Prostate gland (tissue), 2 donors: ENCODE data around the gene KRTAP10-2. TPM values are rescaled to one million over a fixed set of nuclear protein-coding genes. Genes with fewer than 3 reads are reported as not detected.

Experiments
- DNase-seq: peaks from one replicate; pipeline ENCODE4 v3.0.0-alpha.2; 2019; ENCODE audit warnings: low spot score
- H3K27ac ChIP-seq, 2 donors: fragments of 200-600 bp; sonication (generic); 2 replicates each; pipeline ENCODE4 v1.5.1; 2017 to 2019
- H3K27me3 ChIP-seq: fragments of 200-600 bp; sonication (generic); replicated peaks from 2 replicates; pipeline ENCODE4 v1.5.1; 2019; ENCODE audit not compliant: insufficient read depth
- H3K36me3 ChIP-seq, 2 donors: fragments of 200-600 bp; sonication (generic); 1 replicate in 1 of 2; 2 replicates in 1 of 2; pipeline versions ENCODE4 v1.5.1 to v1.8.1; 2017 to 2019
- H3K4me1 ChIP-seq: fragments of 200-600 bp; sonication (generic); replicated peaks from 2 replicates; pipeline ENCODE4 v1.5.1; 2019
- H3K4me3 ChIP-seq, 2 donors: fragments of 200-600 bp; sonication (generic); 2 replicates each; pipeline ENCODE4 v1.5.1; 2017 to 2019
- H3K9me3 ChIP-seq: fragments of 200-600 bp; sonication (generic); 2 replicates; pipeline ENCODE4 v1.5.1; 2017
- CTCF ChIP-seq, 4 experiments: fragments of 200-600 bp in 2 of 4; fragments of 450-650 bp in 2 of 4; sonication (generic) in 2 of 4; IDR thresholded peaks; 1 replicate in 3 of 4; 2 replicates in 1 of 4; pipeline ENCODE4 v1.5.1; 2016 to 2019; ENCODE audit warnings: antibody characterized with exemption in 4 of 4, mild to moderate bottlenecking in 2 of 4, moderate library complexity in 2 of 4
- POLR2A ChIP-seq: fragments of 450-650 bp; IDR thresholded peaks from one replicate; pipeline ENCODE4 v1.6.1; 2016; ENCODE audit warnings: antibody characterized with exemption, mild to moderate bottlenecking
- POLR2AphosphoS5 ChIP-seq: sonication (generic); formaldehyde crosslinking; IDR thresholded peaks from one replicate; pipeline ENCODE4 v1.6.1; 2017; ENCODE audit warnings: antibody characterized with exemption
- WGBS: methylation state at CpG from one replicate; pipeline ENCODE4 v1.1.5; 2018; 5-methylcytosine and 5-hydroxymethylcytosine counted together
- intact Hi-C: fragments of 100-400 bp; cut with DNase I; formaldehyde crosslinking; loops from one replicate; pipeline ENCODE4 v1.14.2; 2022
- total RNA-seq, 2 donors: library from RNA; depleted of rRNA; stranded (reverse); fragments of >200 nt; gene quantifications; one replicate each; pipeline ENCODE4 v1.1.0, GENCODE V29; 2016

The KRTAP10-2 gene
- total RNA-seq, 2 donors from 2014 or later, result not detected

DNA sequence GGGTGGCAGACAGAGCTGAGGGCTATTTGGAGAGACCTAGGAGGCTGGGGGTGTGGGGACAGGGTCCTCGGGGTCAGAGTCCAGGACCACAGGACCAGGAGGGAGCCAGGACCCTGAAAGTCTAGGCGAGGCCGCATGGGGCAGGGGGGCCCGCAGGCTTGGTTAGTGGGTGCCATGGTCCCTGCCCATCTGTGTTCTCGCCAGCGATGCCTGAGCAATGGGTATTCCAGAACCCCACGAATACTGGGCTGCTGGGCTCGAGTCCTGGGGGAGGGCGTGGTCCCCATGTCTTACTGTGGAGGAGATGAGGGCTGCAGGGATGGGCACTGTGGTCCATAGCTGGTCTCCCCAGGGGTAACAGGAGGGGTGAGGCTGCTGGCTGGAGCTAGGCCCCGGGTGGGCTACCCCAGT, 39.0 kb upstream of the KRTAP10-2 start:
- 90% methylated on average over 9 of the region's 10 CpGs for WGBS
- no peak overlapping the region for H3K27ac ChIP-seq
- TF ChIP-seq CTCF (IDR thresholded peaks at IDR 0.05), result no peak
- no peak for TF ChIP-seq POLR2AphosphoS5
- TF ChIP-seq POLR2A, result no peak
- no peaks in the 10 kb centered on the region for H3K36me3 ChIP-seq
- no peak for DNase-seq
- H3K9me3 ChIP-seq, result no peaks in the 10 kb centered on the region
- no peaks in the 10 kb centered on the region for H3K27me3 ChIP-seq
- H3K4me1 ChIP-seq, result no peaks in the 10 kb centered on the region
- intact Hi-C loops, result no loop called here
- H3K4me3 ChIP-seq, result no peak overlapping the region

GRCh38 chr21:44589586-44590305, 38.4 kb upstream of the KRTAP10-2 start:
- Histone ChIP-seq H3K27ac (no peak overlapping the region), H3K9me3 (no peaks in the 10 kb centered on the region), H3K4me3 (no peak overlapping the region), H3K27me3 (no peaks in the 10 kb centered on the region), H3K36me3 (no peaks in the 10 kb centered on the region), H3K4me1 (no peaks in the 10 kb centered on the region)
- TF ChIP-seq CTCF (IDR thresholded peaks at IDR 0.05), result no peak
- no peak for TF ChIP-seq POLR2AphosphoS5
- no peak for TF ChIP-seq POLR2A
- DNase-seq, result no peak
- intact Hi-C loops, result no loop called here
- WGBS, result 84% methylated on average over 24 of the region's 24 CpGs

GRCh38 chr21:44589094-44589493, 37.8 kb upstream of the KRTAP10-2 start:
- DNase-seq, result no peak
- H3K27me3 ChIP-seq, result no peaks in the 10 kb centered on the region
- no peaks in the 10 kb centered on the region for H3K36me3 ChIP-seq
- 97% methylated on average over 2 of the region's 2 CpGs for WGBS
- no peaks in the 10 kb centered on the region for H3K4me1 ChIP-seq
- intact Hi-C loops, result no loop called here
- no peak overlapping the region for H3K27ac ChIP-seq
- H3K4me3 ChIP-seq, result no peak overlapping the region
- H3K9me3 ChIP-seq, result no peaks in the 10 kb centered on the region
- TF ChIP-seq POLR2AphosphoS5, result no peak
- TF ChIP-seq POLR2A, result no peak
- TF ChIP-seq CTCF (IDR thresholded peaks at IDR 0.05), result no peak

DNA sequence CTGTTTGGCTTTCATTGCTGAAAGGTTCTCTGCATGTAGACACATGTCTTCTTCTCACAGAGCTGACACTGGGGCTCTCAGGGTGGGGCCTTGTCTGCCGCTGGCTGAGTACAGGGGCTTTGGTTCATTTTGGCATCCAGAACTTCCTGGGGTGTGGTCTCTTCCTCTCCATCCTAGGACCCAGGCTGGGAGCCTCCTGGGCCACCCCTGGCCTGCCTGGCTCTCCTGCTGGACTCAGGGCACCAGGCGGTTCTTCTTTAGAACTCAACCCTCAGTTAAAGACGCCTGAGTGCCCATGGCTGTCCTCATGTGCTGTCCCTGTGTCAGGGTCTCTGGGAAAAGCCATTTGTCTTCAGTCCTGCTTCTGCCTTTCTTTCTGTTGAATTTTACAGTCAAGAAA, 34.6 kb upstream of the KRTAP10-2 start:
- no peak for DNase-seq
- no peak overlapping the region for H3K4me3 ChIP-seq
- 71% methylated on average over 3 of the region's 3 CpGs for WGBS
- H3K4me1 ChIP-seq, result no peaks in the 10 kb centered on the region
- H3K9me3 ChIP-seq, result no peaks in the 10 kb centered on the region
- H3K27ac ChIP-seq, result no peak overlapping the region
- H3K36me3 ChIP-seq, result no peaks in the 10 kb centered on the region
- intact Hi-C loops, result no loop called here
- H3K27me3 ChIP-seq, result no peaks in the 10 kb centered on the region
- TF ChIP-seq POLR2A (no peak), CTCF (IDR thresholded peaks at IDR 0.05) (no peak), POLR2AphosphoS5 (no peak)

DNA sequence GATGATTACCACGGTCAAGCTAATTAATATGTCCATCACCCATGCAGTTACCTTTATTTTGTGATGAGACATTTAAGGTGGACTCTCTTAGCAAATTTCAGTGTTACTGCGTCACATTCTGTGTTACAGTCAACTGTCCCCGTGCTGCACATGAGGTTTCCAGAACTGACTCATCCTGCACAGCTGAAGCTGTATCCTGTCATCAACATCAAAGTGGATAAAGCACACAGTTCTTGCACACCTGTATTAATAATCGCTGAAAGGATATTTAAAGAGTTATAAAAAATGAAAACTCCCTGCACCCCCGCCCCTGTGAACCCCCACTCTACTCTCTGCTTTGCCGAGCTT, 32.5 kb upstream of the KRTAP10-2 start:
- Histone ChIP-seq H3K4me1 (no peaks in the 10 kb centered on the region), H3K9me3 (no peaks in the 10 kb centered on the region), H3K4me3 (no peak overlapping the region), H3K36me3 (no peaks in the 10 kb centered on the region), H3K27ac (no peak overlapping the region), H3K27me3 (no peaks in the 10 kb centered on the region)
- no peak for DNase-seq
- TF ChIP-seq CTCF (IDR thresholded peaks at IDR 0.05) (no peak), POLR2A (no peak), POLR2AphosphoS5 (no peak)
- WGBS, result 36% methylated on average over 6 of the region's 6 CpGs
- intact Hi-C loops, result no loop called here
